ENCODE data around the gene IDE.

The IDE gene

GRCh38 chr10:92492748-92493240 lies 81.1 kb downstream of the IDE start:
- H3F3A ChIP-seq (ENCODE audit: insufficient read depth, low read length): no peaks in the 10 kb centered on the region
- no peak overlapping the region for H2AFZ ChIP-seq (ENCODE audit: low read length)
- H3K9me3 ChIP-seq (replicated peaks; ENCODE audit: insufficient read depth, low read length): no peaks in the 10 kb centered on the region
- no peaks in the 10 kb centered on the region for H3K27me3 ChIP-seq (replicated peaks; ENCODE audit: insufficient read depth, low read length)
- H3K4me2 ChIP-seq (ENCODE audit: low read depth, low read length): no peak overlapping the region
- H3K79me2 ChIP-seq (ENCODE audit: low read length): no peaks in the 10 kb centered on the region
- H3K9ac ChIP-seq (ENCODE audit: low read length): no peak overlapping the region
- H3K27ac ChIP-seq (ENCODE audit: low read length): no peak overlapping the region
- TF ChIP-seq CTCF (IDR thresholded peaks at IDR 0.05; ENCODE audit: low read length) (no peak), EZH2 (optimal IDR thresholded peaks at IDR 0.05; ENCODE audit: low read depth, low read length) (no peak), EZH2phosphoT487 (IDR thresholded peaks at IDR 0.05; ENCODE audit: low read length) (no peak)
- no peaks in the 10 kb centered on the region for H4K20me1 ChIP-seq (ENCODE audit: insufficient read depth, low read length)
- H3K9me2 ChIP-seq (replicated peaks; ENCODE audit: insufficient read depth, low read length): no peaks in the 10 kb centered on the region
- DNase-seq: no peak
- no peaks in the 10 kb centered on the region; the same call in 1 of the 2 replicates for H3K36me3 ChIP-seq (replicated peaks; ENCODE audit: insufficient read depth, low read length)
- no peak overlapping the region for H3K4me3 ChIP-seq (ENCODE audit: low read length)
- no peaks in the 10 kb centered on the region for H3K4me1 ChIP-seq (ENCODE audit: low read length)

GRCh38 chr10:92490387-92490786 lies 83.5 kb downstream of the IDE start:
- DNase-seq: no peak
- Histone ChIP-seq H3K27me3 (replicated peaks; ENCODE audit: insufficient read depth, low read length) (no peaks in the 10 kb centered on the region), H3K4me2 (ENCODE audit: low read depth, low read length) (no peak overlapping the region), H3K9me3 (replicated peaks; ENCODE audit: insufficient read depth, low read length) (no peaks in the 10 kb centered on the region), H3K36me3 (replicated peaks; ENCODE audit: insufficient read depth, low read length) (no peaks in the 10 kb centered on the region; the same call in 1 of the 2 replicates), H3K4me3 (ENCODE audit: low read length) (no peak overlapping the region), H3K4me1 (ENCODE audit: low read length) (no peaks in the 10 kb centered on the region), H3F3A (ENCODE audit: insufficient read depth, low read length) (no peaks in the 10 kb centered on the region), H3K79me2 (ENCODE audit: low read length) (no peaks in the 10 kb centered on the region), H2AFZ (ENCODE audit: low read length) (no peak overlapping the region), H3K9ac (ENCODE audit: low read length) (no peak overlapping the region), H3K9me2 (replicated peaks; ENCODE audit: insufficient read depth, low read length) (no peaks in the 10 kb centered on the region), H4K20me1 (ENCODE audit: insufficient read depth, low read length) (no peaks in the 10 kb centered on the region), H3K27ac (ENCODE audit: low read length) (no peak overlapping the region)
- no peak for TF ChIP-seq EZH2phosphoT487 (IDR thresholded peaks at IDR 0.05; ENCODE audit: low read length)
- TF ChIP-seq CTCF (IDR thresholded peaks at IDR 0.05; ENCODE audit: low read length): no peak
- TF ChIP-seq EZH2 (optimal IDR thresholded peaks at IDR 0.05; ENCODE audit: low read depth, low read length): no peak

GRCh38 chr10:92486637-92487036 lies 87.3 kb downstream of the IDE start:
- Histone ChIP-seq H3K9me2 (replicated peaks; ENCODE audit: insufficient read depth, low read length) (no peaks in the 10 kb centered on the region), H3K9me3 (replicated peaks; ENCODE audit: insufficient read depth, low read length) (no peaks in the 10 kb centered on the region), H3K36me3 (replicated peaks; ENCODE audit: insufficient read depth, low read length) (no peaks in the 10 kb centered on the region; the same call in 1 of the 2 replicates), H3K79me2 (ENCODE audit: low read length) (no peaks in the 10 kb centered on the region), H2AFZ (ENCODE audit: low read length) (no peak overlapping the region), H3K4me2 (ENCODE audit: low read depth, low read length) (no peak overlapping the region), H3K9ac (ENCODE audit: low read length) (no peak overlapping the region), H3K4me3 (ENCODE audit: low read length) (no peak overlapping the region), H3K27ac (ENCODE audit: low read length) (no peak overlapping the region), H3F3A (ENCODE audit: insufficient read depth, low read length) (no peaks in the 10 kb centered on the region), H3K27me3 (replicated peaks; ENCODE audit: insufficient read depth, low read length) (no peaks in the 10 kb centered on the region), H4K20me1 (ENCODE audit: insufficient read depth, low read length) (no peaks in the 10 kb centered on the region), H3K4me1 (ENCODE audit: low read length) (no peaks in the 10 kb centered on the region)
- DNase-seq: no peak
- TF ChIP-seq EZH2phosphoT487 (IDR thresholded peaks at IDR 0.05; ENCODE audit: low read length): no peak
- no peak for TF ChIP-seq EZH2 (optimal IDR thresholded peaks at IDR 0.05; ENCODE audit: low read depth, low read length)
- no peak for TF ChIP-seq CTCF (IDR thresholded peaks at IDR 0.05; ENCODE audit: low read length)
